KMS-11 (cell line): ENCODE results near the gene ELL2.
A peak's percentile ranks its signal among the peaks of the same experiment; 100 is the strongest.

Experiments
- H2AFZ ChIP-seq: fragments of 200-600 bp; sonication (generic); 2 replicates; pipeline ENCODE4 v1.6.1; 2016; ENCODE audit warnings: antibody characterized with exemption, mixed run types, low read depth
- H3K27ac ChIP-seq: fragments of 200-600 bp; sonication (generic); 2 replicates; pipeline ENCODE4 v1.6.1; 2016; ENCODE audit warnings: mild to moderate bottlenecking, mixed run types
- H3K27me3 ChIP-seq: fragments of 200-600 bp; sonication (generic); 2 replicates; pipeline ENCODE4 v1.6.1; 2017; ENCODE audit warnings: mild to moderate bottlenecking, low read depth, mixed run types, moderate library complexity; ENCODE audit not compliant: insufficient read depth
- H3K36me3 ChIP-seq: fragments of 200-600 bp; sonication (generic); 2 replicates; pipeline ENCODE4 v1.6.1; 2017; ENCODE audit warnings: mild to moderate bottlenecking, mixed run types; ENCODE audit not compliant: insufficient read depth
- H3K4me1 ChIP-seq: fragments of 200-600 bp; sonication (generic); 2 replicates; pipeline ENCODE4 v1.6.1; 2016; ENCODE audit warnings: mild to moderate bottlenecking, low read depth, mixed run types; ENCODE audit not compliant: poor library complexity, severe bottlenecking
- H3K4me2 ChIP-seq: fragments of 200-600 bp; sonication (generic); 2 replicates; pipeline ENCODE4 v1.7.0; 2016; ENCODE audit warnings: mild to moderate bottlenecking, mixed run types
- H3K4me3 ChIP-seq: fragments of 200-600 bp; sonication (generic); IDR thresholded peaks from 2 replicates; pipeline ENCODE4 v1.6.1; 2017; ENCODE audit warnings: low read depth, low read length, mixed read lengths; ENCODE audit not compliant: insufficient read depth
- H3K79me2 ChIP-seq: fragments of 200-600 bp; sonication (generic); 2 replicates; pipeline ENCODE4 v1.6.1; 2016; ENCODE audit warnings: low read depth, mixed run types; ENCODE audit not compliant: insufficient read depth
- H3K9ac ChIP-seq: fragments of 200-600 bp; sonication (generic); 2 replicates; pipeline ENCODE4 v1.6.1; 2016; ENCODE audit warnings: mild to moderate bottlenecking, mixed run types
- H4K20me1 ChIP-seq: fragments of 200-600 bp; sonication (generic); 2 replicates; pipeline ENCODE4 v1.6.1; 2016; ENCODE audit warnings: mild to moderate bottlenecking, mixed run types; ENCODE audit not compliant: insufficient read depth
- TF ChIP-seq, protein P1 (sequence below): fragments of 200-600 bp; sonication (generic); conservative IDR thresholded peaks from 2 replicates; pipeline ENCODE4 v1.6.1; 2017; ENCODE audit warnings: low read depth, mild to moderate bottlenecking, antibody characterized with exemption, low read length, moderate library complexity, mixed read lengths

The ELL2 gene

GRCh38 chr5:95961617-95962474, at the start of gene ELL2:
Gene ELL2, minus strand, starts transcription at chr5:95961851. Its CDS starts 130 bp downstream, at chr5:95961721.
- TF ChIP-seq, protein P1, sequence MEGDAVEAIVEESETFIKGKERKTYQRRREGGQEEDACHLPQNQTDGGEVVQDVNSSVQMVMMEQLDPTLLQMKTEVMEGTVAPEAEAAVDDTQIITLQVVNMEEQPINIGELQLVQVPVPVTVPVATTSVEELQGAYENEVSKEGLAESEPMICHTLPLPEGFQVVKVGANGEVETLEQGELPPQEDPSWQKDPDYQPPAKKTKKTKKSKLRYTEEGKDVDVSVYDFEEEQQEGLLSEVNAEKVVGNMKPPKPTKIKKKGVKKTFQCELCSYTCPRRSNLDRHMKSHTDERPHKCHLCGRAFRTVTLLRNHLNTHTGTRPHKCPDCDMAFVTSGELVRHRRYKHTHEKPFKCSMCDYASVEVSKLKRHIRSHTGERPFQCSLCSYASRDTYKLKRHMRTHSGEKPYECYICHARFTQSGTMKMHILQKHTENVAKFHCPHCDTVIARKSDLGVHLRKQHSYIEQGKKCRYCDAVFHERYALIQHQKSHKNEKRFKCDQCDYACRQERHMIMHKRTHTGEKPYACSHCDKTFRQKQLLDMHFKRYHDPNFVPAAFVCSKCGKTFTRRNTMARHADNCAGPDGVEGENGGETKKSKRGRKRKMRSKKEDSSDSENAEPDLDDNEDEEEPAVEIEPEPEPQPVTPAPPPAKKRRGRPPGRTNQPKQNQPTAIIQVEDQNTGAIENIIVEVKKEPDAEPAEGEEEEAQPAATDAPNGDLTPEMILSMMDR, result no peak
- no peak within 1 kb of the TSS for H3K4me3 ChIP-seq
- H3K4me1 ChIP-seq, result peaks cover 33% of the 10 kb centered on the region
- peaks cover 23% of the 10 kb centered on the region for H4K20me1 ChIP-seq
- H3K27me3 ChIP-seq, result no peaks in the 10 kb centered on the region
- peak within 1 kb of the TSS; percentile 79 for H3K27ac ChIP-seq
- peaks cover 46% of the 10 kb centered on the region for H3K79me2 ChIP-seq
- H3K9ac ChIP-seq, result peak within 1 kb of the TSS; percentile 89
- H2AFZ ChIP-seq, result peak within 1 kb of the TSS; percentile 88
- H3K4me2 ChIP-seq, result peak within 1 kb of the TSS; percentile 91
- H3K36me3 ChIP-seq, result no peaks in the 10 kb centered on the region

DNA sequence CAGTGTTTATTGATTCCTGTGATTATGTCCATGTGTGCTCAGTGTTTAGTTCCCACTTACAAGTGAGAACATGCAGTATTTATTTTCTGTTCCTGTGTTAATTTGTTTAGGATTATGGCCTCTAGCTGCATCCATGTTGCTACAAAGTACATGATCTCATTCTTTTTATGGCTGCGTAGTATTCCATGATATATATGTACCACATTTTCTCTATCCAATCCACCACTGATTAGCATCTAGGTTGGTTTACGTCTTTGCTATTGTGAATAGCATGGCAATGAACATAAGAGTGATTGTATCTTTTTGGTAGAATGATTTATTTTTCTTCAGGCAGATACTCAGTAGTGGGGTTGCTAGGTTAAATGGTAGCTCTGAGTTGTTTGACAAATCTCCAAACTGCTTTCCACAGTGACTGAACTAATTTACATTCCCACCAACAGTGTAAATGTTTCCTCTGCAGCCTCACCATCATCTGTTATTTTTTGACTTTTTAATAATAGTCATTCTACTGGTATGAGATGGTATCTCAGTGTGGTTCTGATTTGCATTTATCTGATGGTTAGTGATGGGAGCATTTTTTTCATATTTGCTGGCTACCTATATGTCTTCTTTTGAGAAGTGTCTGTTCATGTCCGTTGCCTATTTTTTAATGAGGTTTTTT, 47.5 kb upstream of the ELL2 start:
- TF ChIP-seq, protein P1, result no peak
- no peaks in the 10 kb centered on the region for H4K20me1 ChIP-seq
- H3K36me3 ChIP-seq, result no peaks in the 10 kb centered on the region
- H3K4me3 ChIP-seq, result no peak overlapping the region
- no peaks in the 10 kb centered on the region for H3K79me2 ChIP-seq
- H3K27ac ChIP-seq, result no peak overlapping the region
- H3K9ac ChIP-seq, result no peak overlapping the region
- no peaks in the 10 kb centered on the region for H3K4me1 ChIP-seq
- no peak overlapping the region for H3K4me2 ChIP-seq
- H2AFZ ChIP-seq, result no peak overlapping the region
- no peaks in the 10 kb centered on the region for H3K27me3 ChIP-seq

GRCh38 chr5:96008487-96008886, 46.8 kb upstream of the ELL2 start:
- no peaks in the 10 kb centered on the region for H4K20me1 ChIP-seq
- TF ChIP-seq, protein P1, result no peak
- H3K79me2 ChIP-seq, result no peaks in the 10 kb centered on the region
- no peaks in the 10 kb centered on the region for H3K36me3 ChIP-seq
- no peak overlapping the region for H2AFZ ChIP-seq
- H3K4me3 ChIP-seq, result no peak overlapping the region
- H3K9ac ChIP-seq, result no peak overlapping the region
- no peaks in the 10 kb centered on the region for H3K4me1 ChIP-seq
- H3K27ac ChIP-seq, result no peak overlapping the region
- no peaks in the 10 kb centered on the region for H3K27me3 ChIP-seq
- no peak overlapping the region for H3K4me2 ChIP-seq

GRCh38 chr5:96007051-96007450, 45.4 kb upstream of the ELL2 start:
- H3K27ac ChIP-seq, result no peak overlapping the region
- H3K4me3 ChIP-seq, result no peak overlapping the region
- TF ChIP-seq, protein P1, result no peak

More at GRCh38 chr5:96007051-96007450, 45.4 kb upstream of the ELL2 start:
- Histone ChIP-seq H3K4me2 (no peak overlapping the region), H4K20me1 (no peaks in the 10 kb centered on the region), H3K9ac (no peak overlapping the region), H2AFZ (no peak overlapping the region), H3K4me1 (no peaks in the 10 kb centered on the region), H3K27me3 (no peaks in the 10 kb centered on the region), H3K36me3 (no peaks in the 10 kb centered on the region), H3K79me2 (no peaks in the 10 kb centered on the region)
